ENCODE measurements around the gene PARP1. TPM values are rescaled to one million over a fixed set of nuclear protein-coding genes. Genes with fewer than 3 reads are reported as not detected.
"Not testable (repeated sequence)": the region's sequence is repeated elsewhere in the genome, so short reads cannot be mapped to it uniquely, and the experiment has no call there.

Gene PARP1
- total RNA-seq, 2 experiments from 2014 or later, result 237 to 242 TPM

DNA sequence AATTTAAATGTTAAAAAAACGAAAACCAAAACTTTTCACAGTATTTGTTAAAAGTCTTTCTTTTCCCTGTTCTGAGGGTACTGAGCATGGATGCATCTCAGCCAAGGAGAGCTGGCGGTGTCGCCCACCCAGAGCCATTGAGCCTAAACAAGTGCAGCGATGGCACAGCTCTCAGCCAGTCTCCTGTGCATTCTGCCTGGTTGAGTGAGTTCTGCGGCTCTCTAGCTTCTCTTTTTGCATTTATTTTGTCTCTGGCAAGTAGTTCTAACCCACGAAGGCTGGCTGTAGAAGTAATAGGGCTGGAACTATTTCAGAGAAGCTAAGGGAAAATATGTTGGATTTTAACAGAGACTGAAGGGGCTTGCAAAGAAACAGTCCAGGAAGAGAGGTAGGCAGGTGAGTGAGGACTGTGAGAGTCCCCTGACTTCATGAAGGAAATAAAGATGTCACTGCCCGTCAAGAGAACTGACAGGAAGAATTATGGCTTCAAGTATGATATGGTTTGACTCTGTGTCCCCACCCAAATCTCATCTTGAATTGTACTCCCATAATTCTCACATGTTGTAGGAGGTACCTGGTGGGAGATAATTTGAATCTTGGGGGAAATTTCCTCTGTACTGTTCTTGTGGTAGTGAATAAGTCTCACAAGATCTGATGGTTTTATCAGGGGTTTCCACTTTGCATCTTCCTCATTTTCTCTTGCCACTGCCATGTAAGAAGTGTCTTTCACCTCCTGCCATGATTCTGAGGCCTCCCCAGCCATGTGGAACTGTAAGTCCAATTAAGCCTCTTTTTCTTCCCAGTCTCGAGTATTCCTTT lies 63.2 kb downstream of the PARP1 start:
- Mint-ChIP-seq H3K36me3 (ENCODE audit: low read depth) (no peaks in the 10 kb centered on the region), H3K9me3 (ENCODE audit: low read depth) (peaks cover 9% of the 10 kb centered on the region), H3K27me3 (peaks cover 6% of the 10 kb centered on the region), H3K27ac (no peak overlapping the region), H3K4me1 (no peaks in the 10 kb centered on the region), H3K4me3 (no peak overlapping the region)
- ChIA-PET CTCF (interaction anchor here (1.0 kb wide), 1 partner anchor 35 kb away, joined by 3 read pairs; no protein-coding TSS in a partner anchor), POLR2A (no interaction called here)
- ATAC-seq (no peak), DNase-seq (no peak)
- intact Hi-C loops (cut with DNase I, micrococcal nuclease), result no loop called here

DNA sequence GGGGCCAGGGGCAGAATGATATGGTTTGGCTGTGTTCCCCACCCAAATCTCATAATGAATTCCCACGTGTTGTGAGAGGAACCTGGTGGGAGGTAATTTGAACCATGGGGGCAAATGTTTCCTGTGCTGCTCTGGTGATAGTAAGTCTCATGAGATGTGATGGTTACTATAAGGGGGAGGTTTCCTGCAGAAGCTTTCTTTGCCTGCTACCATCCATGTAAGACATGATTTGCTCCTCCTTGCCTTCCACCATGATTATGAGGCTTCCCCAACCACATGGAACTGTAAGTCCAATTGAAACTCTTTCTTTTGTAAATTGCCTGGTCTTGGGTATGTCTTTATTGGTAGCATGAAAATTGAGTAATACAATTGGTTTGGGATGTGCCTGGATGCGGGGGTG lies 65.2 kb downstream of the PARP1 start:
- no peak for ATAC-seq
- ChIA-PET POLR2A (no interaction called here), CTCF (interaction anchor here (0.6 kb wide), 1 partner anchor 257 kb away, joined by 3 read pairs; no protein-coding TSS in a partner anchor)
- intact Hi-C loops (cut with DNase I, micrococcal nuclease), result no loop called here
- no peak for DNase-seq
- H3K36me3 Mint-ChIP-seq (ENCODE audit: low read depth), result no peaks in the 10 kb centered on the region
- peaks cover 5% of the 10 kb centered on the region for H3K4me1 Mint-ChIP-seq
- H3K27ac Mint-ChIP-seq, result no peak overlapping the region
- peaks cover 9% of the 10 kb centered on the region for H3K9me3 Mint-ChIP-seq (ENCODE audit: low read depth)
- peaks cover 6% of the 10 kb centered on the region for H3K27me3 Mint-ChIP-seq
- no peak overlapping the region for H3K4me3 Mint-ChIP-seq

- H3K36me3 Mint-ChIP-seq (ENCODE audit: low read depth); ATAC-seq; H3K27me3 Mint-ChIP-seq; H3K9me3 Mint-ChIP-seq (ENCODE audit: low read depth); POLR2A ChIA-PET; intact Hi-C loops (cut with DNase I, micrococcal nuclease); H3K4me3 Mint-ChIP-seq; H3K27ac Mint-ChIP-seq; DNase-seq: not testable (repeated sequence)
- CTCF ChIA-PET, result interaction anchor here (0.5 kb wide), 1 partner anchor 215 kb away, joined by 3 read pairs; no protein-coding TSS in a partner anchor
- peaks cover 11% of the 10 kb centered on the region for H3K4me1 Mint-ChIP-seq
Measured at GRCh38 chr1:226340111-226340510, 67.8 kb downstream of the PARP1 start.

- ChIA-PET POLR2A (interaction anchor here (1.1 kb wide), 1 partner anchor 66 kb away, joined by 4 read pairs; no protein-coding TSS in a partner anchor), CTCF (interaction anchor here (1.0 to 1.3 kb wide), 3 partner anchors 28 to 214 kb away, joined by 3 to 6 read pairs (median 3); partner anchors contain the start of gene LIN9)
- H3K4me1 Mint-ChIP-seq, result peaks cover 17% of the 10 kb centered on the region
- H3K9me3 Mint-ChIP-seq (ENCODE audit: low read depth), result peaks cover 9% of the 10 kb centered on the region
- no peak overlapping the region for H3K4me3 Mint-ChIP-seq
- H3K36me3 Mint-ChIP-seq (ENCODE audit: low read depth), result no peaks in the 10 kb centered on the region
- peak; percentile 59 for ATAC-seq
- peak overlapping the region; percentile 32 for H3K27ac Mint-ChIP-seq
- peak; percentile 24 for DNase-seq
- intact Hi-C loops (cut with DNase I, micrococcal nuclease), result no loop called here
- H3K27me3 Mint-ChIP-seq, result peaks cover 6% of the 10 kb centered on the region
Measured at GRCh38 chr1:226337276-226337875, 70.5 kb downstream of the PARP1 start.

- Mint-ChIP-seq H3K9me3 (ENCODE audit: low read depth) (peaks cover 5% of the 10 kb centered on the region), H3K4me1 (peaks cover 17% of the 10 kb centered on the region), H3K4me3 (no peak overlapping the region), H3K36me3 (ENCODE audit: low read depth) (no peaks in the 10 kb centered on the region), H3K27ac (no peak overlapping the region), H3K27me3 (peaks cover 6% of the 10 kb centered on the region)
- ATAC-seq (no peak), DNase-seq (no peak)
- intact Hi-C loops (cut with DNase I, micrococcal nuclease), result no loop called here
- CTCF ChIA-PET, result interaction anchor here (1.2 kb wide), 1 partner anchor 210 kb away, joined by 4 read pairs; no protein-coding TSS in a partner anchor
- POLR2A ChIA-PET, result no interaction called here
Measured at GRCh38 chr1:226335661-226336060, 72.2 kb downstream of the PARP1 start.

GRCh38 chr1:226332947-226333346 lies 74.9 kb downstream of the PARP1 start:
- no peak for ATAC-seq
- H3K27me3 Mint-ChIP-seq, result no peaks in the 10 kb centered on the region
- H3K36me3 Mint-ChIP-seq (ENCODE audit: low read depth), result no peaks in the 10 kb centered on the region
- no peak overlapping the region for H3K27ac Mint-ChIP-seq
- DNase-seq, result no peak
- H3K9me3 Mint-ChIP-seq (ENCODE audit: low read depth), result no peaks in the 10 kb centered on the region
- peaks cover 13% of the 10 kb centered on the region for H3K4me1 Mint-ChIP-seq
- CTCF ChIA-PET, result interaction anchor here (0.7 to 2.7 kb wide), 33 partner anchors 10 to 478 kb away, joined by 3 to 35 read pairs (median 4); partner anchors contain the start of gene LIN9
- intact Hi-C loops (cut with DNase I, micrococcal nuclease), result loop anchor here (1.0 to 5.0 kb wide), 4 partner anchors 24 to 208 kb away; partner anchors contain the start of genes LIN9 (in 1 of the 2) and MIXL1 (in 1 of the 2)
- POLR2A ChIA-PET, result interaction anchor here (1.4 kb wide), 1 partner anchor 24 kb away, joined by 4 read pairs; the partner anchor contains the start of gene LIN9
- peak overlapping the region; percentile 17 for H3K4me3 Mint-ChIP-seq

DNA sequence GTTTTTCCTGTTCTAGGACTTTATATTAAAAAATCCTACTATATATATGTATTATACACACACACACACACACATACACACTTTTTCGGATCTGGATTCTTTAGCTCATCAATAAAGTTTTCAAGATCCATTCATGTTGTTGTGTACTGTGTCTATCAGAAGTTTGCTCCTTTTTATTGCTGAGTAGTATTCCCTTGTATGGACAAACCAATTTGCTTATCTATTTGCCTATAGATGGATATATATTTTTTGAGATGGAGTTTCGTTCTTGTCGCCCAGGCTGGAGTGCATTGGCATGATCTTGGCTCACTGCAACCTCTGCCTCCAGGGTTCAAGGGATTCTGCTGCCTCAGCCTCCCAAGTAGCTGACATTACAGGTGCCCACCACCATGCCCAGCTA lies 78.7 kb downstream of the PARP1 start:
- ChIA-PET CTCF (interaction anchor here (1.8 kb wide), 1 partner anchor 20 kb away, joined by 5 read pairs; the partner anchor contains the start of gene LIN9), POLR2A (no interaction called here)
- H3K27ac Mint-ChIP-seq, result no peak overlapping the region
- intact Hi-C loops (cut with DNase I, micrococcal nuclease), result no loop called here
- ATAC-seq (no peak), DNase-seq (no peak)
- no peaks in the 10 kb centered on the region for H3K27me3 Mint-ChIP-seq
- H3K4me3 Mint-ChIP-seq, result no peak overlapping the region
- H3K36me3 Mint-ChIP-seq (ENCODE audit: low read depth), result no peaks in the 10 kb centered on the region
- H3K4me1 Mint-ChIP-seq, result peaks cover 5% of the 10 kb centered on the region
- H3K9me3 Mint-ChIP-seq (ENCODE audit: low read depth), result no peaks in the 10 kb centered on the region

DNA sequence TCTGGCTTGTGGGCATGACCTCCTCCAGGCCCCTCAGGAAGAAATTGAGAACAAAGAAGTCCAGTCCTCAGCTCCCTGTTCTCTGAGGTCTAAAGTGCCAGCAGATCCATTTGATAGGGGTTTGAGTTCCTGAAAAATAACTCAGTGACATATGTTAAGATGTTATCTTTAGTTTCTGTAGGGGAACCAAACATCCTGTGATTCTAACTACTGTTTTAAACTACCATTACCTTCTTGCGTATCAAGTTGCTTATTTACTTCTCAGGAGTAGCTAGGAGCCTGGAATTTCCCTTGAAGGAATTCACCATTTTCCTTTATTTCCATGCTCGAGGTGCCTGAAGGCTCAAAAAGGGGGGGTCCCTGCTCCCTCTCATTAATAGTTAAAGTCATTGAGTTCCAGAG lies 80.1 kb downstream of the PARP1 start:
- ChIA-PET POLR2A (interaction anchor here (0.7 kb wide), 1 partner anchor 657 kb away, joined by 4 read pairs; no protein-coding TSS in a partner anchor), CTCF (interaction anchor here (1.8 kb wide), 1 partner anchor 19 kb away, joined by 5 read pairs; the partner anchor contains the start of gene LIN9)
- H3K4me1 Mint-ChIP-seq, result no peaks in the 10 kb centered on the region
- no peak overlapping the region for H3K4me3 Mint-ChIP-seq
- ATAC-seq (no peak), DNase-seq (no peak)
- no peak overlapping the region for H3K27ac Mint-ChIP-seq
- H3K9me3 Mint-ChIP-seq (ENCODE audit: low read depth), result no peaks in the 10 kb centered on the region
- intact Hi-C loops (cut with DNase I, micrococcal nuclease), result no loop called here
- no peaks in the 10 kb centered on the region for H3K36me3 Mint-ChIP-seq (ENCODE audit: low read depth)
- H3K27me3 Mint-ChIP-seq, result no peaks in the 10 kb centered on the region

DNA sequence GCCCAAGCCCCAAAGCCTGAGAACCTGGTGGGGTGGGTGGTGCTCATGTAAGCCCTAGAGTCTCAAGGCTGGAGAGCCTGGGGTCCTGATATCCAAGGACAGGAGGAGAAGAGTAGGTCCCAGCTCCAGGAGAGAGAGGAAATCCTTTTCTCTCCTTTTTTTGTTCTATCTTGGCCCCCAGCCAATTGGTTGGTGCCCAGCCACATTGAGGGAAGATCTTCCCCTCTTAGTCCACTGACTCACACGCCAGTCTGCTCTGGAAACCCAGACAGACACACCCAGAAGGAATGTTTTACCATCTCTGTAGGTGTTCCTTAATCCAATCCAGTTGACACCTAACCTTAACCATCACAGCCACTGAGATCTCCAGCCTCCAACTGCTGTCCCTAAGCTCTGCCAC lies 82.7 kb downstream of the PARP1 start:
- intact Hi-C loops (cut with DNase I, micrococcal nuclease), result no loop called here
- CTCF ChIA-PET, result interaction anchor here (3.5 kb wide), 1 partner anchor 8 kb away, joined by 13 read pairs; no protein-coding TSS in a partner anchor
- POLR2A ChIA-PET, result interaction anchor here (0.5 kb wide), 1 partner anchor 83 kb away, joined by 8 read pairs; no protein-coding TSS in a partner anchor
- H3K9me3 Mint-ChIP-seq (ENCODE audit: low read depth), result no peaks in the 10 kb centered on the region
- no peaks in the 10 kb centered on the region for H3K36me3 Mint-ChIP-seq (ENCODE audit: low read depth)
- DNase-seq, result no peak
- H3K27ac Mint-ChIP-seq, result no peak overlapping the region
- H3K4me3 Mint-ChIP-seq, result no peak overlapping the region
- H3K4me1 Mint-ChIP-seq, result no peaks in the 10 kb centered on the region
- ATAC-seq, result no peak
- H3K27me3 Mint-ChIP-seq, result peaks cover 3% of the 10 kb centered on the region

GRCh38 chr1:226324479-226324878 lies 83.4 kb downstream of the PARP1 start:
- H3K27ac Mint-ChIP-seq, result no peak overlapping the region
- ATAC-seq, result no peak

DNA sequence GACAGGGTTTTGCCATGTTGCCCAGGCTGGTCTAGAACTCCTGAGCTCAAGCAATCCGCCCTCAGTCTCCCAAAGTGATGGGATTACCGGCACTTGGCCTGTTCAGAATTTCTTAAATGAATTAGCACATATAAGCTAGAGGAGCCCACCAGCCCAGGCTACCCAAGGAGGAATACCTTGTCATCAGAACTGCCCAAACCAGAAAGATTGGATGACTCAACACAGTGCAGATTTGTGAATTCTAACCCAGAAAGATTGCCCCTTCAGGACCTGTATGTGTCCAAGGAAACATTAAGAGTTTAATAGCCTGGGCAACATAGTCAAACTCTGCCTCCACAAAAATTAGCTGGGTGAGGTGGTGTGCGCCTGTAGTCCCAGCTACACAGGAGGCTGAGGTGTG lies 84.9 kb downstream of the PARP1 start:
- CTCF ChIA-PET, result interaction anchor here (1.2 to 3.5 kb wide), 2 partner anchors 10 to 39 kb away, joined by 4 to 13 read pairs; no protein-coding TSS in a partner anchor
- Mint-ChIP-seq H3K4me1 (no peaks in the 10 kb centered on the region), H3K4me3 (no peak overlapping the region), H3K9me3 (ENCODE audit: low read depth) (no peaks in the 10 kb centered on the region), H3K27me3 (peaks cover 4% of the 10 kb centered on the region), H3K36me3 (ENCODE audit: low read depth) (no peaks in the 10 kb centered on the region), H3K27ac (no peak overlapping the region)
- POLR2A ChIA-PET, result no interaction called here
- no peak for ATAC-seq
- intact Hi-C loops (cut with DNase I, micrococcal nuclease), result no loop called here
- DNase-seq, result no peak

More at GRCh38 chr1:226324479-226324878, 83.4 kb downstream of the PARP1 start:
- POLR2A ChIA-PET, result no interaction called here
- H3K4me3 Mint-ChIP-seq, result no peak overlapping the region
- H3K36me3 Mint-ChIP-seq (ENCODE audit: low read depth), result no peaks in the 10 kb centered on the region
- H3K27me3 Mint-ChIP-seq, result peaks cover 3% of the 10 kb centered on the region
- CTCF ChIA-PET, result interaction anchor here (3.5 kb wide), 1 partner anchor 8 kb away, joined by 13 read pairs; no protein-coding TSS in a partner anchor
- no peak for DNase-seq
- no peaks in the 10 kb centered on the region for H3K9me3 Mint-ChIP-seq (ENCODE audit: low read depth)
- H3K4me1 Mint-ChIP-seq, result no peaks in the 10 kb centered on the region
- intact Hi-C loops (cut with DNase I, micrococcal nuclease), result no loop called here

All from activated CD4-positive, alpha-beta T cell treated with anti-CD3 and anti-CD28 coated beads for 36 hours (primary cell).